ENCODE data around the gene STAP1. TPM values are rescaled to one million over a fixed set of nuclear protein-coding genes. Genes with fewer than 3 reads are reported as not detected.
"Not testable (repeated sequence)": the region's sequence is repeated elsewhere in the genome, so short reads cannot be mapped to it uniquely, and the experiment has no call there.

Gene STAP1, protein sequence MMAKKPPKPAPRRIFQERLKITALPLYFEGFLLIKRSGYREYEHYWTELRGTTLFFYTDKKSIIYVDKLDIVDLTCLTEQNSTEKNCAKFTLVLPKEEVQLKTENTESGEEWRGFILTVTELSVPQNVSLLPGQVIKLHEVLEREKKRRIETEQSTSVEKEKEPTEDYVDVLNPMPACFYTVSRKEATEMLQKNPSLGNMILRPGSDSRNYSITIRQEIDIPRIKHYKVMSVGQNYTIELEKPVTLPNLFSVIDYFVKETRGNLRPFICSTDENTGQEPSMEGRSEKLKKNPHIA
- total RNA-seq (under 1 TPM in 1 of 2 donors, not detected in 1; 0.30 TPM), polyA plus RNA-seq (ENCODE audit: insufficient read length in 2 of 2) (not detected)
- long read RNA-seq, donor 1 = 0 reads
- long read RNA-seq, donor 2 = 0 reads
- long read RNA-seq, donor 3 = 0 reads
- long read RNA-seq, donor 4 = 0 reads

- WGBS (ENCODE audit: insufficient coverage) = no CpG with 5 or more reads among the region's 4 CpGs
- H3K27ac ChIP-seq (ENCODE audit: low read depth, low read length) = no peak within 1 kb of the TSS
- DNase-seq (ENCODE audit: low read depth in 4 of 6, low spot score in 6 of 6) = no peak
Observed at GRCh38 chr4:67558493-67558892, at the start of gene STAP1. Gene STAP1 (plus strand): TSS chr4:67558727. CDS start chr4:67558810, 83 bp downstream.

GRCh38 chr4:67512501-67512900, 46.0 kb upstream of the STAP1 start:
- DNase-seq (ENCODE audit: low read depth in 4 of 6, low spot score in 6 of 6) = no peak
- H3K27ac ChIP-seq (ENCODE audit: low read depth, low read length) = no peak overlapping the region
- no peaks in the 10 kb centered on the region for H3K27me3 ChIP-seq (ENCODE audit: control insufficient read depth, insufficient read depth, low read length)
- peaks cover 6% of the 10 kb centered on the region for H3K36me3 ChIP-seq (ENCODE audit: control insufficient read depth, insufficient read depth, low read length)
- no peak overlapping the region for H3K4me3 ChIP-seq (ENCODE audit: low read depth, low read length)
- 100% methylated on average over 1 of the region's 3 CpGs for WGBS (ENCODE audit: insufficient coverage)
- H3K9me3 ChIP-seq (ENCODE audit: control insufficient read depth, insufficient read depth, low read length) = no peaks in the 10 kb centered on the region
- H3K4me1 ChIP-seq (ENCODE audit: control insufficient read depth, insufficient read depth, low read length) = no peaks in the 10 kb centered on the region

More at GRCh38 chr4:67558493-67558892, at the start of gene STAP1:
- no peak within 1 kb of the TSS for H3K4me3 ChIP-seq (ENCODE audit: low read depth, low read length)
- H3K9me3 ChIP-seq (ENCODE audit: control insufficient read depth, insufficient read depth, low read length) = no peaks in the 10 kb centered on the region
- H3K36me3 ChIP-seq (ENCODE audit: control insufficient read depth, insufficient read depth, low read length) = no peaks in the 10 kb centered on the region
- no peaks in the 10 kb centered on the region for H3K27me3 ChIP-seq (ENCODE audit: control insufficient read depth, insufficient read depth, low read length)
- H3K4me1 ChIP-seq (ENCODE audit: control insufficient read depth, insufficient read depth, low read length) = no peaks in the 10 kb centered on the region

- H3K4me1 ChIP-seq (ENCODE audit: control insufficient read depth, insufficient read depth, low read length) = no peaks in the 10 kb centered on the region
- H3K36me3 ChIP-seq (ENCODE audit: control insufficient read depth, insufficient read depth, low read length) = peaks cover 10% of the 10 kb centered on the region
- no peak overlapping the region for H3K27ac ChIP-seq (ENCODE audit: low read depth, low read length)
- no peak for DNase-seq (ENCODE audit: low read depth in 4 of 6, low spot score in 6 of 6)
- WGBS (ENCODE audit: insufficient coverage) = 97% methylated on average over 5 of the region's 5 CpGs
- no peak overlapping the region for H3K4me3 ChIP-seq (ENCODE audit: low read depth, low read length)
- no peaks in the 10 kb centered on the region for H3K27me3 ChIP-seq (ENCODE audit: control insufficient read depth, insufficient read depth, low read length)
- no peaks in the 10 kb centered on the region for H3K9me3 ChIP-seq (ENCODE audit: control insufficient read depth, insufficient read depth, low read length)
Observed at GRCh38 chr4:67520141-67520540, 38.4 kb upstream of the STAP1 start.

- no peak overlapping the region for H3K4me3 ChIP-seq (ENCODE audit: low read depth, low read length)
- H3K9me3 ChIP-seq (ENCODE audit: control insufficient read depth, insufficient read depth, low read length) = no peaks in the 10 kb centered on the region
- H3K27ac ChIP-seq (ENCODE audit: low read depth, low read length) = no peak overlapping the region
- H3K36me3 ChIP-seq (ENCODE audit: control insufficient read depth, insufficient read depth, low read length) = peaks cover 10% of the 10 kb centered on the region
- no CpG with 5 or more reads among the region's 1 CpG for WGBS (ENCODE audit: insufficient coverage)
- no peaks in the 10 kb centered on the region for H3K27me3 ChIP-seq (ENCODE audit: control insufficient read depth, insufficient read depth, low read length)
- DNase-seq (ENCODE audit: low read depth in 4 of 6, low spot score in 6 of 6) = no peak
- no peaks in the 10 kb centered on the region for H3K4me1 ChIP-seq (ENCODE audit: control insufficient read depth, insufficient read depth, low read length)
Observed at GRCh38 chr4:67521506-67521905, 37.0 kb upstream of the STAP1 start.

DNA sequence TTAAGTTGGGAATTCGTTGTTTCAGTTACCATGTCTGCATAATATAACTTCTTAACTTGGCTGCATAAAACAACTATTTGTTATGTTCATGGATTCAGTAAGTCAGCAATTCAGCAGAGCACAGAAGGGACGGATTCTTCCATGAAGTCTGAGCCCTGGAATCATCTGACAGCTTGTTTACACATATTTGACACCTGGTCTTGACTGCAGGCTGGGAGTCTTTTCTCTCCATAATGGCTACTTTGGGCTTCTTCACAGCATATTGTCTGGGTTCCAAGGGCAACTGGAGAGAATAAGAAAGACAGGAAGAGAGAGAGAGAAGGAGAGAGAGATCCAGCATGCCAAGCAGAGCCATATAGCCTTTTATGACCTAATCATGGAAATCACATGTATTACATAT, 36.3 kb upstream of the STAP1 start:
- peak in 1 of 6 donors; percentile 11 for DNase-seq (ENCODE audit: low read depth in 4 of 6, low spot score in 6 of 6)
- no peak overlapping the region for H3K4me3 ChIP-seq (ENCODE audit: low read depth, low read length)
- no peak overlapping the region for H3K27ac ChIP-seq (ENCODE audit: low read depth, low read length)
- WGBS (ENCODE audit: insufficient coverage) = 25% methylated on average over 1 of the region's 2 CpGs
- no peaks in the 10 kb centered on the region for H3K4me1 ChIP-seq (ENCODE audit: control insufficient read depth, insufficient read depth, low read length)
- H3K9me3 ChIP-seq (ENCODE audit: control insufficient read depth, insufficient read depth, low read length) = no peaks in the 10 kb centered on the region
- no peaks in the 10 kb centered on the region for H3K27me3 ChIP-seq (ENCODE audit: control insufficient read depth, insufficient read depth, low read length)
- peaks cover 7% of the 10 kb centered on the region for H3K36me3 ChIP-seq (ENCODE audit: control insufficient read depth, insufficient read depth, low read length)

DNA sequence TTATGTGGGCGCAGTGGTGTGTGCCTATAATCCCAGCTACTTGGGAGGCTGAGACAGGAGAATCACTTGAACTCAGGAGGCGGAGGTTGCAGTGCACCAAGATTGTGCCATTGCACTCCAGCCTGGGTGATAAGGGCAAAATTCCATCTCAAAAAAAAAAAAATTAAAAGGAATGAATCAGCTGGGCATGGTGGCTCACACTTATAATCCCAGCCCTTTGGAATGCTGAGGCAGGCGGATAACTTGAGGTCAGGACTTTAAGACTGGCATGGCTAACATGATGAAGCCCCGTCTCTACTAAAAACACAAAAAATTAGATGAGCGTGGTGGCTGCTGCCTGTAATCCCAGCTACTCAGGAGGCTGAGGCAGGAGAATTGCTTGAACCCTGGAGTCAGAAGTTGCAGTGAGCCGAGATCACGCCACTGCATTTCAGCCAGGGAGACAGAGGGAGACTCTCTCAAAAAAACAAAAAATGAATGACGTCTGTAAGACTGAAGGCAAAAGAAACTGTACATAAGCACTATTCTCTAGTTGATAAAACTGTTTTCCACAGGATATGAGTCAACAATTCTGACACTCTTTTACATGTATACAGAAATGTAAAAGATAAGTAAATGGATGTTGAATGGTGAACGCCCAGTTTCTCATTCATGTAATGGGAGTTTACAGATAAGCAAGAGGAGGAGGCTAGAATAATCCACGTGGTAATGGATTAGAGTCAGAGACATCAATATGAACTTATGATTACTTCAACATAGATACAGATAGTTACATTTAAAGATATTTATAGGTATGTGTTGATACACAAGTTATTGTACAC, 35.5 kb upstream of the STAP1 start:
- Histone ChIP-seq H3K4me3 (ENCODE audit: low read depth, low read length) (no peak overlapping the region), H3K27ac (ENCODE audit: low read depth, low read length) (no peak overlapping the region), H3K9me3 (ENCODE audit: control insufficient read depth, insufficient read depth, low read length) (no peaks in the 10 kb centered on the region), H3K4me1 (ENCODE audit: control insufficient read depth, insufficient read depth, low read length) (no peaks in the 10 kb centered on the region), H3K27me3 (ENCODE audit: control insufficient read depth, insufficient read depth, low read length) (no peaks in the 10 kb centered on the region), H3K36me3 (ENCODE audit: control insufficient read depth, insufficient read depth, low read length) (peaks cover 5% of the 10 kb centered on the region)
- WGBS (ENCODE audit: insufficient coverage) = 93% methylated on average over 4 of the region's 10 CpGs
- no peak for DNase-seq (ENCODE audit: low read depth in 4 of 6, low spot score in 6 of 6)

DNA sequence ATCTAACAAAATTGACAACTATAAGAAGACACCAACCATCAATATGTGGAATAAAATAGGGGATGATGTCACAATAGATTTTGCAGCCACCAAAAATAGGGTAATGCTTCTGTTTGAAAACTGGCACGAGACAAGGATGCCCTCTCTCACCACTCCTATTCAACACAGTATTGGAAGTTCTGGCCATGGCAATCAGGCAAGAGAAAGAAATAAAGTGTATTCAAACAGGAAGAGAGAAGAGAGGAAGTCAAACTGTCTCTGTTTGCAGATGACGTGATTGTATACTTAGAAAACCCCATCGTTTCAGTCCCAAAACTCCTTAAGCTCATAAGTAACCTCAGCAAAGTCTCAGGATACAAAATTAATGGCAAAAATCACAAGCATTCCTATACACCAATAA, 34.4 kb upstream of the STAP1 start:
- H3K4me1 ChIP-seq (ENCODE audit: control insufficient read depth, insufficient read depth, low read length); H3K27me3 ChIP-seq (ENCODE audit: control insufficient read depth, insufficient read depth, low read length); H3K9me3 ChIP-seq (ENCODE audit: control insufficient read depth, insufficient read depth, low read length); H3K4me3 ChIP-seq (ENCODE audit: low read depth, low read length); DNase-seq (ENCODE audit: low read depth in 4 of 6, low spot score in 6 of 6); H3K27ac ChIP-seq (ENCODE audit: low read depth, low read length); H3K36me3 ChIP-seq (ENCODE audit: control insufficient read depth, insufficient read depth, low read length): not testable (repeated sequence)
- 83% methylated on average over 1 of the region's 3 CpGs for WGBS (ENCODE audit: insufficient coverage)

DNA sequence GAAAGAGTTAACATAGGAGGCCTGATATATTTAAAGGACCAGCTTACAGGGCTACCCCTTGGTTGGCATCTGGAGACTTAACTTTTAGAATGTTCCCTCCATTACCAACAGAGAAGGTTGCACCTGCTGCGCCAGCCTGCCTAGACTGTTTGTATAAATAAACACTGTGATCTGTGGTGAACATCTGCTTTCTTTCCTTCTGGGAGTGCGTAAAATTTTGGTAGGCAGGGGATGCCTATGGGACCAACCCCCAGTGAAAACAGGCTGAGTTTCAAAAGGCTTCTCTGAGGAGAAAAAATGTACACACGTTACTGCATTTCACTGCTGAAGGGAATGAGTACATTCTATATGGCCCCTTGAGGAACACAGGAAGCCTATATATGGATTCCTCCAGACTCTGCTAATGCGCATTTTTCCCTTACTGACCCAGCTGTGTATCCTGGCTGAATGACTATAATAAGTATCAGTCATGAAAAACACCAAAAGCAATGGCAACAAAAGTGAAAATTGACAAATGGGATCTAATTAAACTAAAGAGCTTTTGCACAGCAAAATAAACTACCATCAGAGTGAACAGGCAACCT, 27.1 kb upstream of the STAP1 start:
- Histone ChIP-seq H3K27me3 (ENCODE audit: control insufficient read depth, insufficient read depth, low read length) (no peaks in the 10 kb centered on the region), H3K9me3 (ENCODE audit: control insufficient read depth, insufficient read depth, low read length) (no peaks in the 10 kb centered on the region), H3K36me3 (ENCODE audit: control insufficient read depth, insufficient read depth, low read length) (peaks cover 14% of the 10 kb centered on the region), H3K4me1 (ENCODE audit: control insufficient read depth, insufficient read depth, low read length) (no peaks in the 10 kb centered on the region), H3K27ac (ENCODE audit: low read depth, low read length) (no peak overlapping the region), H3K4me3 (ENCODE audit: low read depth, low read length) (no peak overlapping the region)
- no CpG with 5 or more reads among the region's 4 CpGs for WGBS (ENCODE audit: insufficient coverage)
- peak in 2 of 6 donors; percentile 6 to 77 for DNase-seq (ENCODE audit: low read depth in 4 of 6, low spot score in 6 of 6)

DNA sequence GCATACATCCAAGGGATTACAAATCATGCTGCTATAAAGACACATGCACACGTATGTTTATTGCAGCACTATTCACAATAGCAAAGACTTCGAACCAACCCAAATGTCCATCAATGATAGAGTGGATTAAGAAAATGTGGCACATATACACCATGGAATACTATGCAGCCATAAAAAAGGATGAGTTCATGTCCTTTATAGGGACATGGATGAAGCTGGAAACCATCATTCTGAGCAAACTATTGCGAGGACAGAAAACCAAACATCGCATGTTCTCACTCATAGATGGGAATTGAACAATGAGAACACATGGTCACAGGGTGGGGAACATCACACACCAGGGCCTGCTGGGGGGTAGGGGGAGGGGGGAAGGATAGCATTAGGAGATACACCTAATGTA, 26.1 kb upstream of the STAP1 start:
- H3K4me3 ChIP-seq (ENCODE audit: low read depth, low read length); H3K27me3 ChIP-seq (ENCODE audit: control insufficient read depth, insufficient read depth, low read length); H3K9me3 ChIP-seq (ENCODE audit: control insufficient read depth, insufficient read depth, low read length); H3K4me1 ChIP-seq (ENCODE audit: control insufficient read depth, insufficient read depth, low read length); DNase-seq (ENCODE audit: low read depth in 4 of 6, low spot score in 6 of 6); H3K27ac ChIP-seq (ENCODE audit: low read depth, low read length): not testable (repeated sequence)
- H3K36me3 ChIP-seq (ENCODE audit: control insufficient read depth, insufficient read depth, low read length) = peaks cover 15% of the 10 kb centered on the region
- 100% methylated on average over 2 of the region's 4 CpGs for WGBS (ENCODE audit: insufficient coverage)

Measured in spinal cord (tissue), 10 donors.